ENCODE data around the gene NEK7.
A peak's percentile ranks its signal among the peaks of the same experiment; 100 is the strongest.
"Not testable (repeated sequence)": the region's sequence is repeated elsewhere in the genome, so short reads cannot be mapped to it uniquely, and the experiment has no call there.

Gene NEK7

DNA sequence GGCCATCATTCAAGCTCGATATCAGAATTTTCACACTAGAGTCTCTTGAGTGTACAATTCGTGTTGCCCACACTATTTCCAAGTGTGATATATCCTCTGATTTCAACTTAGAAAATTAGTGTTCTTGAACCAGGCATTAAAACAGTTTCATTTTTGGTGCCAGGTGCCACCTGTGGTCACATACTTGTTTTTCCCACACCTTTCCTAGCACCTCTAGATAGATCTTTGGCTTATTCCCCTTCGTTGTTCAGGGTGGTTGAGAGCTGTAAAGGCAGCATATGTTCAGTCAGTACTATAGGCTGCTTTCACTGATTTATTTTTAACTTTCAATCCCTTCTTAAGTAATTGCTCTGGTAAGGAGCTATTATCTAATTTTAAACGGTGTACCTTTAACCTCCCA is 131.1 kb downstream of the NEK7 start:
- no peak overlapping the region for H3K9ac ChIP-seq (ENCODE audit: low read depth, low read length)
- H3K9me3 ChIP-seq (ENCODE audit: insufficient read depth, low read depth, low read length), result no peaks in the 10 kb centered on the region
- no peak overlapping the region for H3K27ac ChIP-seq (ENCODE audit: low read length)
- no peaks in the 10 kb centered on the region for H3K27me3 ChIP-seq (ENCODE audit: insufficient read depth, low read length)
- H3K4me1 ChIP-seq (ENCODE audit: insufficient read depth, low read length), result peaks cover 11% of the 10 kb centered on the region; the same call in 1 of the 2 replicates
- no peak overlapping the region for H3K4me3 ChIP-seq (ENCODE audit: low read length)
- H3K36me3 ChIP-seq (ENCODE audit: insufficient read depth, low read depth, low read length), result no peaks in the 10 kb centered on the region

DNA sequence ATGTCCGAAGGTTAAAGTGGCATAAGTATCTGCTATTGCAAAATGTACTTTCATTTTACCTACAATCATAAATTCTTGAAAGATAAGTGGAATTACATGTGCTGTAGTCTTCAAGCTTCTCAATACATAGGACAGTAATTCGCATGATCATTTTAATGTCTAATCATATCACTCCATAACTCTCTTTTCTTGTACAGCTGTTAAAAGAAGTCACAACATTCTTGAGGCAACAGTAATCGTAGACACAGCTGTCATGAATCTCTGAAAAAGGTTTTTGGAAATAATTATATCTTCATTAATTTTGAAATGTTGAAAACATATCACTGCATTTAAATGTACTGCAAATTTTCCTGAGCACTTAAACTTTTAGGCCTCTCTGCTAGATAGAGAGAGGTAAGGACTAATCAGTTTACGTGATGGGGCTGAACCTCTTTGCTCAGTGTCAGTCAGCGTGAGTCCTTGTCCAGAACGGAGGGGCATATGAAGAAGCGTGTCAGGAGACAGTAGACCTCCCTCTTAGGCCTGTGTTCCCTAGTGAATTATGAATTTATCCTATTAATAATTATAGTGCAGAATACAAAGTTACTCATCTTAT is 133.4 kb downstream of the NEK7 start:
- Histone ChIP-seq H3K9me3 (ENCODE audit: insufficient read depth, low read depth, low read length) (no peaks in the 10 kb centered on the region), H3K9ac (ENCODE audit: low read depth, low read length) (no peak overlapping the region), H3K4me3 (ENCODE audit: low read length) (no peak overlapping the region), H3K4me1 (ENCODE audit: insufficient read depth, low read length) (peaks cover 11% of the 10 kb centered on the region; the same call in 1 of the 2 replicates), H3K27ac (ENCODE audit: low read length) (no peak overlapping the region), H3K36me3 (ENCODE audit: insufficient read depth, low read depth, low read length) (no peaks in the 10 kb centered on the region), H3K27me3 (ENCODE audit: insufficient read depth, low read length) (no peaks in the 10 kb centered on the region)

DNA sequence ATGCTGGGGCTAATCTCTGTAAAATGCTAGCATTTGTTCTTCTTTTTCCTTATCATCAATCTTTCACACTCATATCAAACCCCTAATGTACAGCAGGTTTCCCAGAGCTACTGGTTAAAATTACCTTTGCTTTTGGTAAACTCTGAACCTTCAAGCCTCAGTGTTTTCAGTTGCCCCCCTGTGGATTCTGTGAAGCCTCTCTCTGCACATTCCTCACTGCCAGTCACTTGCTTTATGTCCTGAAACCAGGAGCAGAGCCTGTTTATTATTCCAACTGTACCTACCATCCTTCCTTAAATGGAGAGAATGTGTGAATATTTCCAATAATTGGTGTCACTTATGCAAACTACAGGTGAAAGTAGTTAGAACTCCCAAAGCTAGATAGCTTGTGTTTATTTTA is 134.2 kb downstream of the NEK7 start:
- no peaks in the 10 kb centered on the region for H3K36me3 ChIP-seq (ENCODE audit: insufficient read depth, low read depth, low read length)
- peaks cover 11% of the 10 kb centered on the region; the same call in 1 of the 2 replicates for H3K4me1 ChIP-seq (ENCODE audit: insufficient read depth, low read length)

DNA sequence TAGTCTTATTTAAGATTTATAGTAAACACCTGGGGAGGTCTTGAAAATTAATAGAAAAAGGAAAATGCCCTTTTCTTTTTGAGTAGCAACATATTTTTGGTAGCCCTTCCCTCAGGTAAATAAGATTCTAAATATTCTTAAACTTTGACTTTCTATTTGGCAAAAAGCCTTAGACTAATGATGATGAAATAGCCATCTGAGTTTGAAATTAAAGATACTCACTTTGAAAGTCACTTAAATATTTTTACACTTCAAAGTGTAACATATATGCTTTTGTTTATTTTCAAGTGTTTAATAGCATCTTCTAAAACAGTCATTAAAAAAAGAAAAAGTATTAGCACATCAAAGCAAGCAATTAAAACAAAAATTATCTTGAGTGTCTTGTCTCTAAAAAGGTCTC is 135.1 kb downstream of the NEK7 start:
- H3K4me3 ChIP-seq (ENCODE audit: low read length), result no peak overlapping the region
- no peak overlapping the region for H3K27ac ChIP-seq (ENCODE audit: low read length)
- no peak overlapping the region for H3K9ac ChIP-seq (ENCODE audit: low read depth, low read length)
- H3K27me3 ChIP-seq (ENCODE audit: insufficient read depth, low read length), result no peaks in the 10 kb centered on the region
- H3K4me1 ChIP-seq (ENCODE audit: insufficient read depth, low read length), result peaks cover 11% of the 10 kb centered on the region; the same call in 1 of the 2 replicates
- H3K36me3 ChIP-seq (ENCODE audit: insufficient read depth, low read depth, low read length), result no peaks in the 10 kb centered on the region
- H3K9me3 ChIP-seq (ENCODE audit: insufficient read depth, low read depth, low read length), result no peaks in the 10 kb centered on the region

More for the DNA sequence above, 134.2 kb downstream of the NEK7 start:
- no peak overlapping the region for H3K27ac ChIP-seq (ENCODE audit: low read length)
- no peaks in the 10 kb centered on the region for H3K9me3 ChIP-seq (ENCODE audit: insufficient read depth, low read depth, low read length)
- H3K4me3 ChIP-seq (ENCODE audit: low read length), result no peak overlapping the region
- no peaks in the 10 kb centered on the region for H3K27me3 ChIP-seq (ENCODE audit: insufficient read depth, low read length)
- no peak overlapping the region for H3K9ac ChIP-seq (ENCODE audit: low read depth, low read length)

DNA sequence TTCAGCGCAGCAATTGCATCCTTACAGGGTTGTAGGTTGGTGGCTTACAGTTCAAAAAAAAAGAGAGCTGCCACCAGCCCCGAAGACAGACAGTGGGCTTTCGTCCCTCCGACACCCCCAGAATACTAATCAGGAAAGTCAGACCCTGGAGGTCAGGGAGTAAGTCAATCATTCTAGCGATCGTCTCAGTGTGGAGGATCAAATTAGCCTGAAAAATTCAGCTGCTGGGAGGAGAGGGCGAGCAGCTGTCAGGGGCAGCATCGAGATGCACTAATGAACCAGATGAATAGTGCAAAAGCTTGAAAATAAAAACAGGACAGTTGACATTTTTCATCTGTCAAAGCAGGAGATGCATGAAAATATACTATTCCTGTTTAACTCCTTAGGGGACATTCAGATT is 138.4 kb downstream of the NEK7 start:
- H3K9ac ChIP-seq (ENCODE audit: low read depth, low read length), result no peak overlapping the region
- no peaks in the 10 kb centered on the region for H3K27me3 ChIP-seq (ENCODE audit: insufficient read depth, low read length)
- no peaks in the 10 kb centered on the region for H3K36me3 ChIP-seq (ENCODE audit: insufficient read depth, low read depth, low read length)
- no peaks in the 10 kb centered on the region for H3K9me3 ChIP-seq (ENCODE audit: insufficient read depth, low read depth, low read length)
- peaks cover 21% of the 10 kb centered on the region; the same call in 1 of the 2 replicates for H3K4me1 ChIP-seq (ENCODE audit: insufficient read depth, low read length)
- H3K4me3 ChIP-seq (ENCODE audit: low read length), result no peak overlapping the region
- H3K27ac ChIP-seq (ENCODE audit: low read length), result no peak overlapping the region

DNA sequence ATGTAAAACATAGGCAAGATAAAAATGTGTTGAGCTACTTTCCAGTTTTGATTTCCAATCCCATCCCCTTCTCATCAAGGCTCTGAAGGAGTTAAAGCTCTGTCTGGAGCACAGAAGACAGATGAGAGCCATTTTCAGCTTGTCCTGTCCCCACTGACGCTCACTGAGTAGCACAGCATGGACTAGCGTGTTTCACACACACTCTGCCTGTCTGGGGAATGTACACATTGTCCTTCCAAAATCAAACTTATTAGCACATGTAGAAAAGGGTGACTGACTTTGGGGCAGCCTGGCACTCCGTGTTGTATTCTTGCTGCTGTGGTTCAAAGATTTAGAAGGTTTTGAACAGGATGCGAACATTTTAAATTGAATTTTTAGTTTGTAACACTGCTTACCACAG is 139.2 kb downstream of the NEK7 start:
- no peak overlapping the region for H3K9ac ChIP-seq (ENCODE audit: low read depth, low read length)
- no peak overlapping the region for H3K27ac ChIP-seq (ENCODE audit: low read length)
- no peaks in the 10 kb centered on the region for H3K9me3 ChIP-seq (ENCODE audit: insufficient read depth, low read depth, low read length)
- no peaks in the 10 kb centered on the region for H3K36me3 ChIP-seq (ENCODE audit: insufficient read depth, low read depth, low read length)
- H3K27me3 ChIP-seq (ENCODE audit: insufficient read depth, low read length), result no peaks in the 10 kb centered on the region
- H3K4me3 ChIP-seq (ENCODE audit: low read length), result no peak overlapping the region
- peaks cover 21% of the 10 kb centered on the region; the same call in 1 of the 2 replicates for H3K4me1 ChIP-seq (ENCODE audit: insufficient read depth, low read length)

DNA sequence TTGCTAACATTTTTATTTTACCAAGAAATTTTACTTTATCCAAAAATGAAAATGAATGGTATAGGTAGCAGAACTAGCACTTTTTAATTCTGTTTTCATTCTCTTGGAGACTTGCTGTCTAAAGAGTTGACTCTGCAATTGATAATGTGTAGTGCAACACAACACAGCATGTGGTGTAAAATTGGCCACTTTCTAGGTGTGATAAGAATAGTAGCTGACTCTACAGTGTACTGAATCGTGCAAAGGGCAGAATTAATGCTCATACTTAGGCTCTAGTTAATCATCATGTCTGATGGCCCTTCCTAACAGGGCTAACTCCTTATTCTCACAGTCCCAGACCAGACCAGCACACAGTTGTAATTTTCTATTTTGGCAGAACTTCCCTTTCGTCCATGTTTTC is 140.5 kb downstream of the NEK7 start:
- H3K9me3 ChIP-seq (ENCODE audit: insufficient read depth, low read depth, low read length), result no peaks in the 10 kb centered on the region
- no peaks in the 10 kb centered on the region for H3K36me3 ChIP-seq (ENCODE audit: insufficient read depth, low read depth, low read length)

DNA sequence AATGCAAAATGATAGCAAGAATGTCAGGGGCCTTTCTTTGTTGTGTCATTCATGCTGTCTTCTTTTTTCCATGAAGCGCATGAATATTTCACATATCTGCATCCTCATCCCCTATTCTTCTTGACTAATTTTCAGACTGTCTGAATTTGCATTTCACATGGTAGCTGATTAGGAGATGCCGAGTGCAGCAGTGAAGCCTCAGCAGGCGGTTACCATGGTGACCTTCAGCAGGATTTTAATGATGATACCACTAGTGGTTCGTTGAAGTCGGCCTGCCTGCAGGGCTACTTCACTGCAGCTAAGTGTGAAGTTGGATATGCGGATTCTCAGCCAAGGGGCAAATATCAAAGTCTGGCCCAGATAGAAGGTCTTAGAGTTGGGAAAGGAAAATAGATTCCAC is 141.8 kb downstream of the NEK7 start:
- H3K36me3 ChIP-seq (ENCODE audit: insufficient read depth, low read depth, low read length), result no peaks in the 10 kb centered on the region
- no peak overlapping the region for H3K9ac ChIP-seq (ENCODE audit: low read depth, low read length)
- no peaks in the 10 kb centered on the region for H3K27me3 ChIP-seq (ENCODE audit: insufficient read depth, low read length)
- H3K4me3 ChIP-seq (ENCODE audit: low read length), result peak overlapping the region; percentile 11; the same call in 1 of the 2 replicates
- no peak overlapping the region for H3K27ac ChIP-seq (ENCODE audit: low read length)
- H3K9me3 ChIP-seq (ENCODE audit: insufficient read depth, low read depth, low read length), result no peaks in the 10 kb centered on the region
- H3K4me1 ChIP-seq (ENCODE audit: insufficient read depth, low read length), result peaks cover 17% of the 10 kb centered on the region; the same call in 1 of the 2 replicates

More for the DNA sequence above, 140.5 kb downstream of the NEK7 start:
- Histone ChIP-seq H3K27ac (ENCODE audit: low read length) (no peak overlapping the region), H3K4me1 (ENCODE audit: insufficient read depth, low read length) (peaks cover 17% of the 10 kb centered on the region; the same call in 1 of the 2 replicates), H3K9ac (ENCODE audit: low read depth, low read length) (no peak overlapping the region), H3K4me3 (ENCODE audit: low read length) (no peak overlapping the region), H3K27me3 (ENCODE audit: insufficient read depth, low read length) (no peaks in the 10 kb centered on the region)

DNA sequence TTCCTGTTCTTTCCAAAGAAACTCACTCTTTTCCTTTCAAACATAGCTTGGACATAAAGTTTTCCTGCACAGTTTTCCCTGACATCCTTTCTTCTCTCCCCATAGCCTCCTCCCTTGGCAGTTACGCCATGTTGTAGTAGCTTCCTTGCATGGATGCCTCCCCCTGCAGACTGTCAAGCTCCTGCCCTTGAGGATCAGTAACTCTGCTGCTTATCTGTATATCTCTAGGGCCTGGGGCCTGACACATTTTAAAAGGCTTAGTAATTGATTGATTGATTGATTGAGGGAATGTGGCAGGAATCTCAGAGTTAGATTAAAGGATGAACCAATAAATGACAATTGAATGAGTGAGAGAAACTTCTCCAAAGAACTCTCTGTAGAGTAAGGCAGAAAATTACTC is 143.7 kb downstream of the NEK7 start:
- Histone ChIP-seq H3K9ac (ENCODE audit: low read depth, low read length) (no peak overlapping the region), H3K4me3 (ENCODE audit: low read length) (no peak overlapping the region), H3K27ac (ENCODE audit: low read length) (no peak overlapping the region), H3K4me1 (ENCODE audit: insufficient read depth, low read length) (peaks cover 17% of the 10 kb centered on the region; the same call in 1 of the 2 replicates), H3K9me3 (ENCODE audit: insufficient read depth, low read depth, low read length) (no peaks in the 10 kb centered on the region), H3K27me3 (ENCODE audit: insufficient read depth, low read length) (no peaks in the 10 kb centered on the region), H3K36me3 (ENCODE audit: insufficient read depth, low read depth, low read length) (no peaks in the 10 kb centered on the region)

DNA sequence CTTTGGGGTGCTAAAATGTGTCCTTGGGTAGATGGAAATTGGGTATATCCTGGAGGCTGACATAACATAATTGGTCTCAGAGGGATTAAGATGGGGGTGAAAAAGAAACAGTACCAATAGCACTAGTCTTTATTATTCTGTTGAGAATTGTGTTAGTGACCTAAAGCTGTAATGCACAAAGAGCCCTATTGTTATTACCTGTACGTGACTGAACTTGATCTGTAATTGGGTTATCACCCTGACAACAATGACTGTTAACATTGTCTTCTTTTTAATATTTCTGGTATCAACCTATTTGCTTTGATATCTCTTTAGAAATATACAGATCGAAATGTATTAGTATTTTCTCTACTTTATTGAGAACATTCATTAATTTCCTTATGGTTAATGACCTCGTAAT is 147.6 kb downstream of the NEK7 start:
- no peaks in the 10 kb centered on the region for H3K36me3 ChIP-seq (ENCODE audit: insufficient read depth, low read depth, low read length)

DNA sequence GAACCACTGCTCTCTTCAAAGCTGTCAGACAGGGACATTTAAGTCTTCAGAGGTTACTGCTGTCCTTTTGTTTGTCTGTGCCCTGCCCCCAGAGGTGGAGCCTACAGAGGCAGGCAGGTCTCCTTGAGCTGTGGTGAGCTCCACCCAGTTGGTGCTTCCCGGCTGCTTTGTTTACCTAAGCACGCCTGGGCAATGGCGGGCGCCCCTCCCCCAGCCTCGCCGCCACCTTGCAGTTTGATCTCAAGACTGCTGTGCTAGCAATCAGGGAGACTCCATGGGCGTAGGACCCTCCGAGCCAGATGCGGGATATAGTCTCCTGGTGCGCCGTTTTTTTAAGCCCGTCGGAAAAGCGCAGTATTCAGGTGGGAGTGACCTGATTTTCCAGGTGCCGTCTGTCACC is 158.0 kb downstream of the NEK7 start:
- Histone ChIP-seq H3K4me3 (ENCODE audit: low read length) (peak overlapping the region; percentile 52; the same call in 1 of the 2 replicates), H3K4me1 (ENCODE audit: insufficient read depth, low read length) (peaks cover 15% of the 10 kb centered on the region)
- not testable (repeated sequence) for H3K27ac ChIP-seq (ENCODE audit: low read length); H3K9ac ChIP-seq (ENCODE audit: low read depth, low read length); H3K27me3 ChIP-seq (ENCODE audit: insufficient read depth, low read length); H3K36me3 ChIP-seq (ENCODE audit: insufficient read depth, low read depth, low read length); H3K9me3 ChIP-seq (ENCODE audit: insufficient read depth, low read depth, low read length)

More for the DNA sequence above, 147.6 kb downstream of the NEK7 start:
- Histone ChIP-seq H3K27ac (ENCODE audit: low read length) (no peak overlapping the region), H3K9ac (ENCODE audit: low read depth, low read length) (no peak overlapping the region), H3K27me3 (ENCODE audit: insufficient read depth, low read length) (no peaks in the 10 kb centered on the region), H3K4me1 (ENCODE audit: insufficient read depth, low read length) (peaks cover 11% of the 10 kb centered on the region; the same call in 1 of the 2 replicates), H3K4me3 (ENCODE audit: low read length) (no peak overlapping the region), H3K9me3 (ENCODE audit: insufficient read depth, low read depth, low read length) (no peaks in the 10 kb centered on the region)

DNA sequence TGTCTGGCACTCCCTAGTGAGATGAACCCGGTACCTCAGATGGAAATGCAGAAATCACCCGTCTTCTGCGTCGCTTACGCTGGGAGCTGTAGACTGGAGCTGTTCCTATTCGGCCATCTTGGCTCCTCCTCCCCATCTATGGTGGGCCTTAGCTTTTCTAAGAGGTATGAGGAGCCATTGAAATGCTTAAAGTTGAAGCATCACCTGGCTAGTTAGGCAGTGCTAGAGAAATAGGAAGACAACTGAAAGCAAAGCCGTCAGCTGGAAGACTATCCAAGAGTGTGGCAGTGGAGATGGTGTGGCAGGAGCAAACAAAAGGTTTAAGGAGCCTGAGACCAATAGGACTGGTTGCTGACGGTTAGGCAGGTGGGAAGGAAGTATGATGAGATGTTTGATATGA is 158.5 kb downstream of the NEK7 start:
- H3K36me3 ChIP-seq (ENCODE audit: insufficient read depth, low read depth, low read length); H3K27ac ChIP-seq (ENCODE audit: low read length); H3K9ac ChIP-seq (ENCODE audit: low read depth, low read length); H3K27me3 ChIP-seq (ENCODE audit: insufficient read depth, low read length); H3K9me3 ChIP-seq (ENCODE audit: insufficient read depth, low read depth, low read length): not testable (repeated sequence)
- Histone ChIP-seq H3K4me3 (ENCODE audit: low read length) (peak overlapping the region; percentile 10; the same call in 1 of the 2 replicates), H3K4me1 (ENCODE audit: insufficient read depth, low read length) (peaks cover 15% of the 10 kb centered on the region)

Data from iPS-20b (cell line).